ENCODE data around the gene CNKSR3.

The CNKSR3 gene

GRCh38 chr6:154386848-154387717 is 123.4 kb downstream of the CNKSR3 start:
- TF ChIP-seq, protein P1, sequence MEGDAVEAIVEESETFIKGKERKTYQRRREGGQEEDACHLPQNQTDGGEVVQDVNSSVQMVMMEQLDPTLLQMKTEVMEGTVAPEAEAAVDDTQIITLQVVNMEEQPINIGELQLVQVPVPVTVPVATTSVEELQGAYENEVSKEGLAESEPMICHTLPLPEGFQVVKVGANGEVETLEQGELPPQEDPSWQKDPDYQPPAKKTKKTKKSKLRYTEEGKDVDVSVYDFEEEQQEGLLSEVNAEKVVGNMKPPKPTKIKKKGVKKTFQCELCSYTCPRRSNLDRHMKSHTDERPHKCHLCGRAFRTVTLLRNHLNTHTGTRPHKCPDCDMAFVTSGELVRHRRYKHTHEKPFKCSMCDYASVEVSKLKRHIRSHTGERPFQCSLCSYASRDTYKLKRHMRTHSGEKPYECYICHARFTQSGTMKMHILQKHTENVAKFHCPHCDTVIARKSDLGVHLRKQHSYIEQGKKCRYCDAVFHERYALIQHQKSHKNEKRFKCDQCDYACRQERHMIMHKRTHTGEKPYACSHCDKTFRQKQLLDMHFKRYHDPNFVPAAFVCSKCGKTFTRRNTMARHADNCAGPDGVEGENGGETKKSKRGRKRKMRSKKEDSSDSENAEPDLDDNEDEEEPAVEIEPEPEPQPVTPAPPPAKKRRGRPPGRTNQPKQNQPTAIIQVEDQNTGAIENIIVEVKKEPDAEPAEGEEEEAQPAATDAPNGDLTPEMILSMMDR (IDR thresholded peaks at IDR 0.05; ENCODE audit: insufficient read depth, missing control alignments) = no peak
- DNase-seq (ENCODE audit: insufficient read length, low spot score) = no peak
- FAIRE-seq = no peak

- TF ChIP-seq, protein P1 (IDR thresholded peaks at IDR 0.05; ENCODE audit: insufficient read depth, missing control alignments) = no peak
- FAIRE-seq (no peak), DNase-seq (ENCODE audit: insufficient read length, low spot score) (no peak)
These were observed 126.3 kb downstream of the CNKSR3 start for GRCh38 chr6:154384191-154384590.

DNA sequence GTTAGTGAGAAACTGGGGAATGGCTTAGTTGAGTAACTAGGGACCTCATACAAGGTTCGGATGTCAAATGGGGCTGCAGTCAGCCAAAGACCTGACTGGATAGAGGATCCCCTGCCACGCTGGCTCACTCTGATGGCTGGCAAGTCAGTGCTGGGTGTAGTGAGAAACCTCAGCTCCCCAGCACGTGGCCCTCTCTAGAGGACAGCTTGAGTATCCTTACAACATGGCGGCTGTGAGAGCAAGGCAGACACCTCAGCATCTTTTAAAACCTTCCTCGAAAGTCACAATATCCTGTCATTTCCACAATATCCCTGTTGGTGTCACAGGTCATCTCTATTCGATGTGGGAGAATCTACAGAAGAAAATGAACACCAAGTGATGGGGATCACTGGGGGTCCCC is 127.2 kb downstream of the CNKSR3 start:
- DNase-seq (ENCODE audit: insufficient read length, low spot score) = no peak
- no peak for FAIRE-seq
- TF ChIP-seq, protein P1 (IDR thresholded peaks at IDR 0.05; ENCODE audit: insufficient read depth, missing control alignments) = no peak

- DNase-seq (ENCODE audit: insufficient read length, low spot score) = no peak
- FAIRE-seq = no peak
- TF ChIP-seq, protein P1 (IDR thresholded peaks at IDR 0.05; ENCODE audit: insufficient read depth, missing control alignments) = no peak
These were observed 127.7 kb downstream of the CNKSR3 start for GRCh38 chr6:154382740-154383139.

DNA sequence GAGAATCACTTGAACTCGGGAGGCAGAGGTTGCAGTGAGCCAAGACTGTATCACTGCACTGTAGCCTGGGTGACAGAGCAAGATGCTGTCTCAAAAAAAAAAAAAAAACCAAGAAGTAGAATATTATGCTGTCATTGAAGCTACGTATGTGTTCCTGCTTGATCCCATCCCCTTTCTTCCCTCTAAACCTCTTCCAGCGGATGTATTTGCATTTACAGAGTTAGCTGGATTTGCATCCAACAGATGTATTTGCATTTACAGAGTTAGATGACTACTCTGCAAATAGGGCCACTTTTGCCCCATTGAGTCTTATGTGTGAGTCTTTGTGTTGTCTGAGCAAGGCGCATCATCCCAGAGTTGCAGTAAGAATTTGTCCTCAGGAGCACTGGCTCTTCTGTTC is 128.9 kb downstream of the CNKSR3 start:
- TF ChIP-seq, protein P1 (IDR thresholded peaks at IDR 0.05; ENCODE audit: insufficient read depth, missing control alignments) = no peak
- FAIRE-seq (no peak), DNase-seq (ENCODE audit: insufficient read length, low spot score) (no peak)

- TF ChIP-seq, protein P1 (IDR thresholded peaks at IDR 0.05; ENCODE audit: insufficient read depth, missing control alignments) = no peak
- FAIRE-seq (no peak), DNase-seq (ENCODE audit: insufficient read length, low spot score) (no peak)
These were observed 129.7 kb downstream of the CNKSR3 start for GRCh38 chr6:154380741-154381140.

DNA sequence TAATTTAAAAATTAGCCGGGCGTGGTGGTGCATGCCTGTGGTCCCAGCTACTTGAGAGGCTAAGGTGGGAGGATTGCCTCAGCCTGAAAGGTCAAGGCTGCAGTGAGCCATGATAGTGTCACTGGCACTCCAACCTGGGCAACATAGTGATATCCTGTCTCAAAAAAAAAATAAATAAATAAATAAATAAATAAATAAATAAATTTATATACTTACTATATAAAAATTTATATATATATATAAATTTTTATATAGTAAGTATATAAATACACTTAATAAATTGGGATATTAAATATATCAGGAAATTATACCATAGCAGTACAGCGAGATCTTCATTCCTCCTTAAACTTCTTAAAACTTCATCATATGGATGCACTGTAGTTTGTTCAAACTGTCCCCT is 130.9 kb downstream of the CNKSR3 start:
- DNase-seq (ENCODE audit: insufficient read length, low spot score) (no peak), FAIRE-seq (no peak)
- TF ChIP-seq, protein P1 (IDR thresholded peaks at IDR 0.05; ENCODE audit: insufficient read depth, missing control alignments) = no peak

Data from D721Med (cell line).